Measurements from ENCODE around the gene RFX8.

DNA sequence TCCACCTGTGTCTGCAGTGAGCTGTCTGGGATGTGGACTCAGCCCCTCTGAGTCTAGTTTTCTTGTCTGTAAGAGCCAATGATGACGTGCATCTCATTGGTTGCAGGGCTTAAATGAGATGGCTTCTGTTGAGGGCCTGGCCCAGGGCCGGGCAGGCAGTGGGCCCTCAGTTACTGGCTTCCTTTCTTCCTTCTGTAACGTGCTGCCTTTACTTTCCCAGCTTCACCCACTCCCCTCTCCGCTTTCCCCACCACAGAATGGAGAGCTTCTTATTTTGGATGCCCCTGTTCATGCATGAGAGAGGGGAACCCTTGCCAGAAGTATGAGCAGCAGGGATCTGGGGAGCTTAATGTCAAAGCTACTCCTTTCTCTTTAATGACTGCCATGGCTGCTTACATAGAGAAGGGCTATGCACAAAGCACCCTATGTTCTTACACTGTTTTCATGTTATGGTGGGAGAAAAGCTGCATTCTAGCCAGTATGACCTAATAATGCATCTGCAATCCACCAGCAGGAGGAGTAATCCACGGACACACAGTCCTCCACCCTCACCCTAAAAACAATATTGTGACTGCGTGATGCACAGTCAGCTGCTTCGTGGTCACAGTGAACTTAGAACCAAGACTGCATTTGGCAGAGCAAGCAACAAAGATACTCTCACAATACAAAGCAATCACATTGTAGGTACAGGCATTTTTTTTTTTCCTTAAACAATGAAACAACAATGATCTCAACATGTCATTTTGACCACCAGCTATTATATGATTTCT lies 124.8 kb downstream of the RFX8 start:
- TF ChIP-seq, protein P1, sequence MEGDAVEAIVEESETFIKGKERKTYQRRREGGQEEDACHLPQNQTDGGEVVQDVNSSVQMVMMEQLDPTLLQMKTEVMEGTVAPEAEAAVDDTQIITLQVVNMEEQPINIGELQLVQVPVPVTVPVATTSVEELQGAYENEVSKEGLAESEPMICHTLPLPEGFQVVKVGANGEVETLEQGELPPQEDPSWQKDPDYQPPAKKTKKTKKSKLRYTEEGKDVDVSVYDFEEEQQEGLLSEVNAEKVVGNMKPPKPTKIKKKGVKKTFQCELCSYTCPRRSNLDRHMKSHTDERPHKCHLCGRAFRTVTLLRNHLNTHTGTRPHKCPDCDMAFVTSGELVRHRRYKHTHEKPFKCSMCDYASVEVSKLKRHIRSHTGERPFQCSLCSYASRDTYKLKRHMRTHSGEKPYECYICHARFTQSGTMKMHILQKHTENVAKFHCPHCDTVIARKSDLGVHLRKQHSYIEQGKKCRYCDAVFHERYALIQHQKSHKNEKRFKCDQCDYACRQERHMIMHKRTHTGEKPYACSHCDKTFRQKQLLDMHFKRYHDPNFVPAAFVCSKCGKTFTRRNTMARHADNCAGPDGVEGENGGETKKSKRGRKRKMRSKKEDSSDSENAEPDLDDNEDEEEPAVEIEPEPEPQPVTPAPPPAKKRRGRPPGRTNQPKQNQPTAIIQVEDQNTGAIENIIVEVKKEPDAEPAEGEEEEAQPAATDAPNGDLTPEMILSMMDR (IDR thresholded peaks at IDR 0.05; ENCODE audit: low read depth, low read length), result peak; percentile 27; the same call in 1 of the 2 replicates
- TF ChIP-seq EZH2phosphoT487 (IDR thresholded peaks at IDR 0.05; ENCODE audit: low read depth), result no peak
